OCI-LY7 (cell line): ENCODE data around the gene CBX2. TPM values are rescaled to one million over a fixed set of nuclear protein-coding genes. Genes with fewer than 3 reads are reported as not detected.

Experiments
- Bru-seq: library from RNA; stranded (reverse); fragments of 400-500 nt; gene quantifications from one replicate; lab custom pipeline; 2021; lab: Mats Ljungman, UMichigan
- BruChase-seq, 2 experiments: library from RNA; stranded (reverse); fragments of 400-500 nt; gene quantifications; one replicate each; lab custom pipeline; 2021; lab: Mats Ljungman, UMichigan
- BruUV-seq: library from RNA; stranded (reverse); fragments of 400-500 nt; replicated peaks from 2 replicates; lab custom pipeline; 2021; lab: Mats Ljungman, UMichigan
- CTCF ChIA-PET: fragments of 300-600 bp; sonication (Branson Sonifier 250); formaldehyde crosslinking; loops from one replicate; lab custom pipeline; 2022; ENCODE audit warnings: antibody characterized with exemption; ENCODE audit not compliant: unreplicated experiment; lab: Charles Lee
- POLR2A ChIA-PET: fragments of 300-600 bp; sonication (Branson Sonifier 250); formaldehyde crosslinking; loops from one replicate; lab custom pipeline; 2022; ENCODE audit warnings: antibody characterized with exemption; lab: Charles Lee
- DNase-seq: peaks from one replicate; pipeline ENCODE4 v3.0.0-alpha.2; 2015; ENCODE audit warnings: low spot score
- H2AFZ ChIP-seq: fragments of 200-600 bp; sonication (generic), shearing (Covaris generic); 2 replicates; pipeline ENCODE4 v1.6.1; 2014; ENCODE audit warnings: mild to moderate bottlenecking, antibody characterized with exemption, low read length, moderate library complexity
- H3K27ac ChIP-seq: fragments of 200-600 bp; sonication (generic); 2 replicates; pipeline ENCODE4 v1.5.1; 2014; ENCODE audit warnings: mixed run types, low read depth, mild to moderate bottlenecking, moderate library complexity, low read length, inconsistent platforms; ENCODE audit not compliant: poor library complexity, severe bottlenecking
- H3K36me3 ChIP-seq: fragments of 200-600 bp; sonication (generic); 2 replicates; pipeline ENCODE4 v1.6.1; 2014; ENCODE audit warnings: mild to moderate bottlenecking, antibody characterized with exemption, low read length, moderate library complexity, mixed read lengths; ENCODE audit not compliant: insufficient read depth
- H3K4me1 ChIP-seq: fragments of 200-600 bp; sonication (generic); 2 replicates; pipeline ENCODE4 v1.5.1; 2014; ENCODE audit warnings: mild to moderate bottlenecking, low read length; ENCODE audit not compliant: insufficient read depth, poor library complexity, severe bottlenecking
- H3K4me2 ChIP-seq: fragments of 200-600 bp; sonication (generic); 2 replicates; pipeline ENCODE4 v1.6.1; 2014; ENCODE audit warnings: mild to moderate bottlenecking, low read length
- H3K4me3 ChIP-seq: fragments of 200-600 bp; sonication (generic); 2 replicates; pipeline ENCODE4 v1.5.1; 2014; ENCODE audit warnings: mild to moderate bottlenecking, low read depth, low read length; ENCODE audit not compliant: poor library complexity, severe bottlenecking
- H3K79me2 ChIP-seq: fragments of 200-600 bp; sonication (generic); 2 replicates; pipeline ENCODE4 v1.6.1; 2016; ENCODE audit warnings: low read depth, mild to moderate bottlenecking, low read length, moderate library complexity, mixed read lengths; ENCODE audit not compliant: insufficient read depth
- H3K9me2 ChIP-seq: fragments of 200-600 bp; sonication (generic); 2 replicates; pipeline ENCODE4 v1.6.1; 2016; ENCODE audit warnings: mild to moderate bottlenecking, low read length, mixed read lengths; ENCODE audit not compliant: insufficient read depth
- H3K9me3 ChIP-seq: fragments of 200-600 bp; sonication (generic); 2 replicates; pipeline ENCODE4 v1.6.1; 2014; ENCODE audit warnings: mild to moderate bottlenecking, mixed run types, low read length, mixed read lengths
- H4K20me1 ChIP-seq: fragments of 200-600 bp; sonication (generic); 2 replicates; pipeline ENCODE4 v1.6.1; 2014; ENCODE audit warnings: mild to moderate bottlenecking, antibody characterized with exemption, low read length, moderate library complexity, mixed read lengths; ENCODE audit not compliant: insufficient read depth
- CTCF ChIP-seq: fragments of 200-600 bp; sonication (generic); conservative IDR thresholded peaks from 2 replicates; pipeline ENCODE4 v1.5.1; 2014; ENCODE audit warnings: mild to moderate bottlenecking, antibody characterized with exemption, low read length, moderate library complexity, mixed read lengths
- EZH2phosphoT487 ChIP-seq: fragments of 200-600 bp; sonication (generic); IDR thresholded peaks from 2 replicates; pipeline ENCODE4 v1.6.1; 2018; ENCODE audit warnings: low read depth, borderline replicate concordance, mild to moderate bottlenecking, mixed run types, antibody characterized with exemption, low read length, moderate library complexity, mixed read lengths
- intact Hi-C: fragments of 100-400 bp; cut with micrococcal nuclease; formaldehyde crosslinking; loops from one replicate; pipeline ENCODE4 v1.10.0; 2022; ENCODE audit not compliant: unreplicated experiment
- long read RNA-seq: library from polyadenylated mRNA; stranded (forward); transcript quantifications from one replicate; pipeline ENCODE4 v2.0.0, GENCODE V29; 2022
- total RNA-seq, 2 experiments: library from RNA; depleted of rRNA in 1 of 2; stranded (reverse); fragments of >200 nt in 1 of 2; shearing (Covaris generic) in 1 of 2; gene quantifications; 2 replicates each; pipeline ENCODE4 v1.2.3, GENCODE V29; 2014 to 2022

Gene CBX2
- total RNA-seq (2014; rRNA removed; shearing (Covaris generic)) (29.9 and 31.5 TPM in 2 replicates), total RNA-seq (2022) (27.9 and 31.2 TPM in 2 replicates), Bru-seq, nascent RNA (percentile 52 among the genes with signal in this experiment), BruChase-seq, experiment 1, labeled RNA remaining after a 6-hour chase (percentile 54 among the genes with signal in this experiment), BruChase-seq, experiment 2, labeled RNA remaining after a 2-hour chase (percentile 67 among the genes with signal in this experiment)
- long read RNA-seq, full-length matches to known transcripts = 27 of 59 reads
- long read RNA-seq, partial matches to known transcripts = 29 of 59 reads
- long read RNA-seq, other reads (novel, unspliced or antisense) = 3 of 59 reads

GRCh38 chr17:79777894-79778503, at the start of gene CBX2:
TSS of gene CBX2 (plus strand) at chr17:79778148. CDS start at chr17:79778236, 88 bp downstream.
- peaks cover 10% of the 10 kb centered on the region; the same call in 1 of the 2 replicates for H4K20me1 ChIP-seq
- peak within 1 kb of the TSS; percentile 28 for H3K27ac ChIP-seq
- peak within 1 kb of the TSS; percentile 95 for H3K4me3 ChIP-seq
- ChIA-PET CTCF (interaction anchor here (0.6 kb wide), 1 partner anchor 65 kb away, joined by 4 read pairs; no protein-coding TSS in a partner anchor), POLR2A (no interaction called here)
- no TSS peak for BruUV-seq
- no peak for TF ChIP-seq EZH2phosphoT487
- no peak for TF ChIP-seq CTCF
- peak within 1 kb of the TSS; percentile 96 for H3K4me2 ChIP-seq
- intact Hi-C loops = loop anchor here (2.0 to 5.0 kb wide), 2 partner anchors 19 to 36 kb away; partner anchors contain the start of gene CBX8
- no peaks in the 10 kb centered on the region for H3K79me2 ChIP-seq
- peaks cover 37% of the 10 kb centered on the region for H3K4me1 ChIP-seq
- peak; percentile 88 for DNase-seq
- H3K9me2 ChIP-seq = no peaks in the 10 kb centered on the region
- H2AFZ ChIP-seq = peak within 1 kb of the TSS; percentile 77
- peaks cover 10% of the 10 kb centered on the region for H3K36me3 ChIP-seq
- H3K9me3 ChIP-seq = no peaks in the 10 kb centered on the region

- H3K9me3 ChIP-seq = no peaks in the 10 kb centered on the region
- no peak overlapping the region for H3K4me3 ChIP-seq
- no peaks in the 10 kb centered on the region for H3K9me2 ChIP-seq
- peak overlapping the region; percentile 77 for H2AFZ ChIP-seq
- peak; percentile 94 for DNase-seq
- TF ChIP-seq CTCF (no peak), EZH2phosphoT487 (no peak)
- CTCF ChIA-PET = no interaction called here
- no TSS peak for BruUV-seq
- H3K4me1 ChIP-seq = peaks cover 20% of the 10 kb centered on the region
- no peaks in the 10 kb centered on the region for H4K20me1 ChIP-seq
- peak overlapping the region; percentile 39; the same call in 1 of the 2 replicates for H3K4me2 ChIP-seq
- H3K79me2 ChIP-seq = no peaks in the 10 kb centered on the region
- intact Hi-C loops = no loop called here
- no peaks in the 10 kb centered on the region for H3K36me3 ChIP-seq
- H3K27ac ChIP-seq = no peak overlapping the region
- POLR2A ChIA-PET = interaction anchor here (1.1 kb wide), 1 partner anchor 24 kb away, joined by 3 read pairs; no protein-coding TSS in a partner anchor
Observed at GRCh38 chr17:79728169-79728907, 49.6 kb upstream of the CBX2 start.
